Activated CD8-positive, alpha-beta memory T cell treated with anti-CD3 and anti-CD28 coated beads, Interleukin-2, amount 50 U/mL, for 4 hours (primary cell): ENCODE data around the gene CDH13.
A peak's percentile ranks its signal among the peaks of the same experiment; 100 is the strongest.

Experiments
- DNase-seq: peaks from one replicate; pipeline ENCODE4 v3.0.0-alpha.2; 2020

Gene CDH13

DNA sequence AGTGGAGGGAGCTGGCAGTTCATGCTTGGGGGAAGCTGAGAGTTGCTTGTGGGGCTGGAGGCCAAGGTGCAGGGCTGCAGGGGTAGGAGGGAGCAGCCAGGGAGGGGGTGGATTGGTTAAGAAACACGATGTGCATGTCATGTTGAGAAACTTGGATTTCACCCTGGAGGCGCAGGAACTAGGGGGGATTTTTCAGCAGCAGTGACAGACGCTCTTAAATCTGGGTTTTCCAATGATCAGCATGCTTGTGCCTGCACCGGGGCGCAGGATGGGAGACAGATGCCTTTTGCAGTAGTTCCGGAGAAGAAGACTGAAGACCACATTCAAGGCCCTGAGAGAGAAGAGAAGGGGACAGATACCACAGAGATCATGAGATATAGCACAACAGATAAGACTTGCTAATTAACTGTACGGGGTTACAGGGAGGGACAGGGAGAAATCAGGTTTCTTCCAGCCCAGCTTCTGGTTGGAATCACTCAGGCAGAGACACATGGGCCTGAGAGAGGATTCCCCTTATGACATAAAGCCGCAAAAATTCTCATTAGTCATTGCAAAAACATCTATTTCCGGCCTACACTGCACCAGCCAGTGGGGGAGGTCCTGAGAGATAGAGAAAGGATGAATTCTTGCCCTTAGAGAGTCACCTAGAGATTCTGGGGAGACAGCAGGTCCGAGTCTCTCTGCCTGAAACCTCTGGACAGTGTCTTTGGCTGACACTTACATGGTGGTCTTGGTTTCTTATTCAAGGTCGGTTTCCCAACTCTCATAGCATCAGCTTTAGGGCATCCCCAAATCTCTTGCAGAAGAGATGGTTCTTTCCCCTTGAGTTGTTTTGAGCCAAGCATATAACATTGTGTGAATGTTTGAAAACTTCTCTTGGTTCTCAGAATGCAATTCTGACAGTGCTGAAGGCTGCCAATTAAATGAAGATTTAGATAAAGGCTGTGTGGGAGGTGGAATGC, 27.1 kb downstream of the CDH13 start:
- DNase-seq, result no peak

DNA sequence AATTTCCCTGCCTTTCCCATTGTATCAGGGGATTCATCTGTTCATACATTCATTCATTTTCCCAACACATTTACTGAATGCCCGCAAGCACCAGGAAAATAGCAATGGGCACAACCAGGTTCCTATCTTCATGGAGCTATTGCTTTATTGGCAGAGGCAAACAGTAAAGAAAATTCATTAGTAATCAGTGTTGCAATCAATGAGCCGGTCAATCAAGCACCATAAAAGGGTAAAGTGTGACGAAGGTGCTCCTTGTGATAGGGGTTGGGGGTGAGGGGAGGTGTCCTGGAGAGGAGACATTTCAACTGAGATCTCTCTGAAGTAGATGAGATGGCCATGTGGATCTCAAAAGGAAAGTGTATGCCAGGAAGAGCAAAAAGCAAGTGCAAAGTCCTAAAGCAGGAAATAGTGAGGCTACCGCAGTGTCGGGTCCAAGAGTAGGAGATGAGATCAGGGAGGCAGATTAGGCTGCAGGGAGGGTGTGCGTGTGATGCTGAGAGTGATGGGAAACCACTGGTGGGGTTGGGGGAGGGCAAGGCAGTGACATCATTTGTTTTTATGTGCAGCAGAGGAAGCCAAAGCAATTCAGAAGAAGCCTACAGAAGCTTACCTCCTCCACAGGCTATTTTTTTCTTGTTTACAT, 28.4 kb downstream of the CDH13 start:
- DNase-seq, result peak; percentile 48

DNA sequence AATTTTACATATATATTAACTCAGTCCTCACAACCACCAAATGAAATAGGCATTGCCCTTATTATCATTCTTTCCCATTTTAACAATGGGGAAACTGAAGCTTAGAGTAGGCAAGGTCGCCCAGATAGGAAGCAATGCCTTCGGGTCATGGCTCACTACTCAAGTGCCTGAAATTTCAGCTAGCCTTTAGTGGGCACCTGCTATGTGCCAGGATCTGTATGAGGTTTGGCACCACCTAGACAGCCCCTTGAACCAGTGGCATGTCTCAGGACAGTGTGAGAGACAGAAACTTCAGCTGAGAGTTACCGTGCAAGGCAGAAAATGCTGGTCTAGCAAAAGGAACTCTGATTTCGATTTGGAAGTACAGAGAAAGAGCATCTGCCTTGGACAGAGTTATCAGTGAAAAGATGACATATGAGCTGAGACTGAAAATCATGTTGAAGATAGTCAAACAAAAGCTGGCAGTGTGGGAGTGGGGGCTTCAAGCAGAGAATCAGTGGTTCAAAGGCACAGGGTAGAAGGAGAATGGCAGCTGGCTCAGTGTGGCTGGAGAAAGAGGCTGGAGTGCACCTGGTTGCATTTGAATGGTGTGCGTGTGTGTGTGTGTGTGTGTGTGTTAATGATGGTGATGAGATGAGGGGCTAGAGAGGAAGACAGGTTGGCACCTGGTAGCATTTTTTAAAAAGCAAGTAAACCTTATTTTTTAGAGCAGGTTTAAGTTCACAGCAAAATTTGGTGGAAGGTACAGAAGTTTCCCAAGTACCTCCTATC, 29.1 kb downstream of the CDH13 start:
- no peak for DNase-seq

DNA sequence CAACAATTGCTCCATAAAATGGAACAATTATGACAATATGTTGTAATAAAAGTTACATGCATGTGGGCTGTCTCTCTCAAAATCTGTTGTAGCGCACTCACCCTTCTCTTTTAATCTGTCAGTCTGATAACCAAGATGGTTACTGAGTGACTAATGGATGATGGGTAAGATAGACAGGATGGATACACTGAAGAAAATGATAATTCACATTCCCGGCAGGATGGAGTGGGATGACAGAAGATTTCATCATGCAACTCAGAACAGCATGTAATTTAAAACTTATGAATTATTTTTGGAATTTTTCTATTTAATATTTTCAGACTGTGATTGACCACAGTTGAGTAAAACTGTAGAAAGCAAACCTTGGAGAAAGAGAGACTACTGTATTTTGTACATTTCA, 30.5 kb downstream of the CDH13 start:
- DNase-seq, result no peak

DNA sequence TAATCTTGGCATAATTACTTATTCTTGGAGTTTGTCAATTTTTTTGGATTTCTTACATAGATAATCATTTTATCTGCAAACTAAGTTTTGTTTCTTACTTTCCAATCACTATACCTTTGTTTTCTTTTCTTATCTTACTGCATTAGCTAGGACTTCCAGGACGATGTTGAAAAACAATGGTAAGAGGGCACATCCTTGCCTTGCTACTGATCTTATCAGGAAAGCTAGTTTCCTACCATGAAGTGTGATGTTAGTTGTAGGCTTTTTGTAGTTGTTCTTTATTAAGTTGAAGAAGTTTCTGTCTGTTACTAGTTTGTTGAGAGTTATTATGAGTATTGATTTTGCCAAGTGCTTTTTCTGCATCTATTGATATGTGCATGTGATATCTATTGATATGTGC, 31.0 kb downstream of the CDH13 start:
- no peak for DNase-seq

DNA sequence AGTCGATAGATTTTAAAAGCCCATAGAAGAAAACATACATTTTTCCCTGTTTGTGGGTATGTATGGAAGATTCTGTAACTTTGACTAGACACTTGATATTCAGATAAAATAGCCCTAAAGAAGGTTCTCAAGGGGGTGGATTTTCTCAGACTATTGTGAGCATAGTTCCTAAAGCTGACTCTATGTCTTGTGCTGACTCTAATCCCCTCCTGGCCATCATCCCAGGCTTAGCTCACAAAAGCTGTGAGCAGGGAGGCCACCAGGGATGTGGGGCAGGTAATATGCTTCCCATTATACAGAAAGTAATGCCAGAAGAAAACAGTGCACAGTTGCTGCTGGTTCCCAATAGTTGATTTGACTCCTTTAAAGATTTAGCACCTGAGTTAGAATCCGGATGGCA, 32.0 kb downstream of the CDH13 start:
- no peak for DNase-seq

DNA sequence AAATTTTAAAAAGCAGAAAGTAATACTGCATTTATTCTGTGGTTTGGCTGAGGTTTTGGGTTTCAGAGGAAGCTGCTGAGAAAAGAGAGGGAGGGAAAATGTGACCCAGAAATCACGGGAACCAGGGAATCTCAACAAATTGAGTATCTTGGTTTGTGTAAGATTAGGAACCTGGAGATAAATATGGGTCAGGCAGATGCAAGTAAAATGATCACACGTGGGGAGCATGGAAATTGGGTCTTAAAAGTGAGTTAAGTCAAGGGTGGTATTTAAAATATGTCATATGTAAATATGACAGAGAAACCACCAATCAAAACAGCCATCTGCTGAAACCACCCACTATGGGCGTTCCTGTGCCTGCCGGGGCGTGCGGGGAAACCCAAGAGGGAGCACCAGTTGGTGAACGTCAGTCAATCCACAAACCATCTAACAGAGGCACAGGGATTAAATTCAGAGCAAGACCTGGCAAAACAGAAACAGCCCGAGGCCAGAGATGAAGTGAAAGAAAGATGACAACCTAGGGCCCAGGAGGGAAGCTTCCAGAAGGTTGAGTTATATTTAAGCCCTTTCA, 33.4 kb downstream of the CDH13 start:
- DNase-seq, result no peak

DNA sequence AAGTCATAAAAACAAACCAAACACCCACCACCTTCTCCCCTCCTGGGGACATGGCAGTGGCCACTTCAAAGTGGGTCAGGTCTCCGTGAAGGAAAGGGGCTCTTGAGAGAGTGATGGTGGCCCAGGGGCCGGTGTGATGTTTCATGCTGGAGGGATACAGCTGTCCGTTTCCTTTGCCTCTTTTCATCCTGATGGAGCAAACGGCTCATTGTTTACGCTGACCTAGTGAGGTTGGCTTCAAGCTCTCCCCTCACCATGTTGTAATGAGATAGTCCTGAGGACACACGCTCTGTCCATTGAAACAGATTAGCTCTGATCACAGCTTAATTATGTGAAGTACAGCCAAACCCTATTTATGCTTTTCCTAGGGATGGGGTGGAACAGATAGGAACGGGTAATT, 34.2 kb downstream of the CDH13 start:
- no peak for DNase-seq

DNA sequence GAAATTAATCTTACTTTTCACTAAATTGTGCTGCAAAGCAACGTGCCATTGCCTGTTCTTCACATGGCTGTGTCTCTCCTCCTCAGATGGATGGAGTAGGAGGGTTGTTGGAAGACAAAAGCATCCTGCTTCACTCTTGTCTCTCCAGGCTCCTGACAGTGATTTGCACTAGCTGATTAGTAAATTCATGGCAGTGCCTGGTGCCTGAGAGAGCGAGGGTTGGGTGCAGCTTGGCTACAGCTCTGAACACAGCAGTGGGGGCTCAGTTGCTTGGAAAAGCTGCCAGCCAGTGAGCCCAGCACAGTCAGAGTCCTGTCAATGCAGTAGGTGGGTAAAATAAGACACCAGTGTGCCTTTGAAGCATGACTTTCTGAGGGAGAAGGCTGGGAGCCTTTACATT, 37.4 kb downstream of the CDH13 start:
- no peak for DNase-seq

DNA sequence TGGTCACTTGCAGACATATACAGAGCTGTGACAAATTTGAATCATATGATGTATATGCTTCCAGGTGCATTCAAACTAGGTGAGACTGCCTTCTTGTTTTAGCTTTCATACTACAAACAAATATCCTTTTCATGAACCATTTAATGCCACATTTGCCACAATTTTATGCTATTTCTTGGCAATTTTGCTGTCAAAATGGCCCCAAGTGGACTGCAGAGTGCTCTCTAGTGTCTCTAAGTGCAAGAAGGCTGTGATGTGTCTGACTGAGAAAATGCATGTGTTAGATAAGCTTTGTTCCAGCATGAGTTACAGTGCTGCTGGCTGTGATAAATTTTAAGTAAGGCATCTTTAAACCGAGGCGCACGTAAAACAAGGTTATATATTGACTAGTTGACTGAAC, 38.3 kb downstream of the CDH13 start:
- DNase-seq, result no peak

DNA sequence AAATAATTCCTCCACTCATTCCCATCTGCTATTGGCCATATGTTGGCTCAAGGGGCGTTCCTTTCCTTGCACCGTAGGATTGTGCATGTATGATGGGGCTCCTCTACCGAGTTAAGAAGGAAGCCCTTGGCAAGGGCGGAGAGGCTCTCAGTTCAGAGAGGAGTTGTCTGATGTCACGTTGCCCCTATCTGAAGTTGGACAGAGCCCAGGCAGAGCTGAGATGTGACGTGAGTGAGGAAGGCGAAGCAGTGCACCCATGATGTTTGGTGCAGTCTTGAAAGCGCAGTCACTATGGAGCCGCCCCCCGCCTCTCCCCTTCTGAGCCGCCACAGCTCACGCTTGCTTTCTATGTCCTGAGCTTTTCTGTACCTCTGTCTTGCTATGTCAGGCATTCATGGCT, 40.7 kb downstream of the CDH13 start:
- no peak for DNase-seq

DNA sequence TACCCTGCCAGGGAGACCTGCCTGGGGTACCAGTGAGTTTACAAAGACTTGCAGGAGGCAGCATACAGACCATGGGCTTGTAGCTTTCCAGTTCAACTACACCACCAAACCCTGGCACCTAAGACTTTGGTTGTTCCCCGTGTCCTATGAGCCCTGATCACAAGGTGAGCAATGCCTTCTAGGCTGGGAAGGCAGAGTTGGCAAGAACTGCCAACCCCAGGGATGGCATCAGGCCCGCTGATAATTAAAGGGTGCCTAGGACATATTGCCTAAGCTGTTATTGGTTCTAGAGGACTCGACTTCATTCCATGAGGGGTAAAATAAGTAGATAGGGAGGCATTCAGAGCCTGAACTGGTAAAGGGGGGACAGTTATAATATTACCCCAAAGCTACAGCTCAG, 41.3 kb downstream of the CDH13 start:
- DNase-seq, result no peak

DNA sequence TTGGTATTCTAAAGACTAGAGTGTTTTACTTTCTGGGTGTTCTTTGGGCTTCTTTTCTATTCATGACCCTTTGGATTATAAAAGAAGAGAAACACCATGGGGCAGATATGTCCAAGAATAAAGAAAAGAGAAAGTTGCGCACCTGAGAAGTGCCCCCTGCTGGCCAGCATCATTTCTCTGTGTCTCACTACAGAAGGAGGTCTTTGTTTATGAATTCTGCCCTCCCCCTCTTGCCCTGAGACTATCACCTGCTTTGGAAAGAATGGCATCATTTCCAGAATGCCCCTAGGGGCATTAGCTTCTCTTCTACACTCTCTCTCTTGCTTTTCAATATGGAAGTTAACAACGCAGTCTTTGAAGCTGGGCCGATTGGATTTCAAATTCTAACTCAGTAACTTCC, 45.0 kb downstream of the CDH13 start:
- peak; percentile 30 for DNase-seq

DNA sequence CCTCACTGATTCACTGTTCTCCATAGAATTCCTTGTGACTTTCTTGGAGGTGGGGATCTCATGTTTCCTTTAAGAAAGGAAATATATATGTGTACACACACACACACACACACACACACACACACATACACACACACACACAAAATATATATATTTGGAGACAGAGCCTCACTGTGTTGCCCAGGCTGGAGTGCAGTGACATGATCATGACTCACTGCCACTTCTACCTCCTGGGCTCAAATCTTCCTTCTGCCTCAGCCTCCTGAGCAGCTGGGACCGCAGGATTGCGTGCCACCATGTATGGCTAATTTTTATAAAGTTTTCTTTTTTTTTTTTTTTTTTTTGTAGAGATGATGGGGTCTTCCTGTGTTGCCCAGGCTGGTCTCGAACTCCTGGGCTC, 45.9 kb downstream of the CDH13 start:
- DNase-seq, result no peak

DNA sequence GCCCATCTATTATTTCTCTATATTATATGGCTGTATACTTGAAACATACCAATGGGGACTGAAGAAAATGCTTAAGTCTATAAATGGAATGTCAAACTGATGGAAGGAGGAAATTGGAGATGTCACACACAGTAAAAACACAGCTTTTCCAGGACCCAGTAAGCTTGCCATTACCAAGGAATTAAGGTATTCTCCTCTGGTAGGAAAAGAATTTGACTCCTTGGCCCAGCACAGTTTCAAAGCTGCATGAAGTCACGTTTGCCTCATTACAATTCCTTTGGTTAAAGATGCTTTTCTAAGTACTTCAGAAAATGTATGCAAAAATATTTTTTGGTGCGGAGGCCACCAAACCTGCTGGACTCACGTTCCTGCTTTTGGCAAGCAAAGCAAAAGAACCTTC, 48.5 kb downstream of the CDH13 start:
- DNase-seq, result no peak

DNA sequence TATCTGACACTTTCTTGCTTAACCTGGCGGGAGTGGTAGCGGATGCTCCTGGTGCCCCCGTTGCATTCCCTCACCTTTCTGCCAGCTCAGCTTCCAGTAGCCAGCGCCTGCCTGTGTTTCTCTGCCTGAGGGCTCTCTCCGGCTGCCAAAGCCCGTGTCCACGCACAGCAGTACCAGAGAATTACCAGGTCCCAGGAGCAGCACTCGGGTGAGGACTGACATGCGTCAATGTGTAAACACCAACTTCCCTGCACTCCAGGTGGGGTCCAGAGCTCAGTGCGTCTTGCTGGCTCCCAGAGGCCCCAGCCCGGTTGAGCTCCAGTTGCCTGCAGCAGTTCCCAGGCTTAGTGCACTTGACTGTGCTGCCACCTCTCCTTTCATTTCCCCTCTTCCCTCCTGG, 54.8 kb downstream of the CDH13 start:
- DNase-seq, result no peak

DNA sequence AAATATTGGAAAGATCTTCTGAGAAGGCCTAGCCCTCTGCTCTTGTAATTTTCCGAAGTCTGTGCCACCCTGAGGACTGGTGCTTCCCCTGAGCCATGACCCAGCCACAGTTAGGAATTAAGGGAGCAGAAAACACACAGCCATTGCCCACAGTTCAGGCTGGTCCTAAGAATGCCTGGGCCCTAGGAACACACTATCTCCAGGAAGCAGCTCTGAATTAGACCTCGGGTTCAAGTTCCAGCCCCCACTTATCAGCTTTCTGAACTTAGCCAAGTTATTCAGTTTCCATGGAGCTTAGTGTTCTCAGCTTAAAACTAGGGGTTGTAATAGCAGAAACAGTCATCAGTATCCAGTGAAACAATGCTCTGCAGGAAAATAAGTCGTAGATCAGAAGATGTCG, 56.0 kb downstream of the CDH13 start:
- no peak for DNase-seq

DNA sequence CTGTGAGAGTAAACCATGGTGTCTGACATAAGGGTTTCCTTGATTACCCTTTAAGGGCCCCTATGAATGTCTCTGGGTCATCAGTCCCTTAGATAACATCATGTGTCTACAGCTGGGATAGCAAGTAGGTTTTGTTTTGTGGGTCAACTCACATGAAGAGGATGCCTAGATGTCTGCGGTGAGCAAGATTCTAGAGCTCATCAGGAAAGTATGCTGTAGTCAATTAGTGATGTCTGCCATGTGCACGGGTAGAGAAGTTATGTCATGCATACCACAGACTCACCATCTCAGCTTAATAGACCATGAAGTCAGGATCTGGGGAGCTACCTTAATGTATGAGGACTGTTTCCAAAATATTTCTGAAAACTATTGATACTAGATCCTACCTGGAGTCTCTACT, 57.5 kb downstream of the CDH13 start:
- no peak for DNase-seq

DNA sequence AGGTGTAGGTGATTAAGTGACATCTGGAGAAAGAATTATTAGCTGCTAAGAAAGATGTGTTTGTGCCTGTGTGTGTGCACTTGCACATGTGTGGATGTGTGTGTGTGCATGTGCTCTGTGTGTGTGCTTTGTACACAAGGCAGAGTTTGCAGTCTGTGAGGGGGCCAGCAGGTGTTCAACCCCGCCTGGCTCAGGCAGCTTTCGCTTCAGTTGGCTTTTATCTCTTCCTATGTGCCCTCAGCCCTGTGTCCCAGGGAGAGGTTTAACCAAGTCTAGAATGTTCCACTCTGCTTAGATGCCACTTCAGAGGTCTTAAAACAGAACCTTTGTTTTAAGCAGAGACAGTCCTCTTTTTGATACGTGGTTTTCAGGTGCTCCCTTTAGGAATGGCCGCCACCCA, 58.8 kb downstream of the CDH13 start:
- no peak for DNase-seq

DNA sequence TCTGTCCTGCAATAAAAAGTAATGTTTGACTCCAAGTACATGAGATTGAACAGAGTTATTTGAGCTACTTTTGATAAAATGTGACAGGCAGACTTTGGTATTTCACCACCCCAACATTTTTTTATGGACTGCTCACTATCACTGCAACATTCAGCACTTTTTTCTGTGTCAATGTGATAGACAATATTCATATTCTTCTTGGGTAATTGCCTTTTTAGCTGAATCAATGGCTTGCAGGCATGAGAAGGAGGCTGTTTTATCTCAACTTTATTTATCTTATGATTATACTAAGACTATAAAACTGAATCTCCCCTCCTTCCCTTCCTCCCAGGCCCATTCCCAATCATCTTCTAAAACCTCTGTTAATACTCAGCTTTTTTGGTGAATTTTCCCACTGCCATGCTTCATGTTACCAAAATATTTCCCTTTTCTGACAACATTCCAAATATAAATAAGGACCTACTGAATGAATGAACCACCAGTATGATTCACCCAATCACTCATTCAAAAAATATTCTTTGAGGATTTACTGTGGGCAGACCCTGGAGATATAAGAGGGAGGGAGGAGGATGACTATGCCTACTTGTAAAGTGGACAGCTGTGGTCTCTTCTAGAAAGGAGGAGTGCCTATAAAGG, 67.6 kb downstream of the CDH13 start:
- no peak for DNase-seq

DNA sequence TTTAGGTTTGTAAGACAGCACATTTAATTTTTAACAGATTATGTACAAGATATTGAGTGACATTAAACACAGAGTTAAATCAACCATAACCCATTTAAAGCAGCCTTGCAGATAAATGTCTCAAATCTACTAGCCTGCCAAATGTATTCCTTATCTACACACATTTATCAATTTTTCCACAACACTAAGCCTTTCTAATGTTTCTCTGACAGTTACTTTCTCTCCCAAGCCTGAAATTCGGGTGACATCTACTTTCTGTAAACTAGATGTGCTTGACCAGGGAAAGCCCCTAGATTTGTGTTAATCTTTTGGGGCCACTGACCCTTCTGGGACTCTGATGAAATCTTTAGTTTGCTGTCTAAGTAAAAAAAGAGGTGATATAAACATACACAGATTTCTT, 69.0 kb downstream of the CDH13 start:
- DNase-seq, result no peak

DNA sequence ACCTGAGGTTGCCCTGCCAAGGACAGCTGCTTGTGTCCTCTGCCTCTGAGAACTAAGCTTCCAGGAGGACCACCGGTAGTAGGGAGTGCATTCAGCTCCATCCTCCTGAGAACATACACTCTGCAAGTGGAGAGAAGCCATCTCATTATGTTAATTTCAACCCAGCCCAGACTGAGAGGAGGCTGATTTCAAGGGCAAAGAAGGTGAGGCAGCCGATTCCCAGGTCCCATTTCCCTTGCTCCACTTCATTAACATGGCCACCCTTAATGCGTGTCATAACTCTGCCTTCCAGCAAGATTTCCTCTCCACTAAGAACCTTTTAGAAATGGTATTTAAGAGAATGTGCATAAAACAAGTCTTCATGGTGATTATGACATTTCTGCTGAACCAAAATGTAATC, 72.5 kb downstream of the CDH13 start:
- no peak for DNase-seq
